Epithelial cell of esophagus (primary cell): ENCODE data around the gene NFIA.
A peak's percentile ranks its signal among the peaks of the same experiment; 100 is the strongest.

Source experiments
- DNase-seq: peaks from one replicate; pipeline ENCODE4 v3.0.0; 2010; ENCODE audit warnings: low read depth
- H3K4me3 ChIP-seq: 2 replicates; pipeline ENCODE4 v1.5.1; 2011; ENCODE audit warnings: mild to moderate bottlenecking, low read length, control low read depth
- CTCF ChIP-seq: IDR thresholded peaks from 2 replicates; pipeline ENCODE4 v1.5.1; 2011; ENCODE audit warnings: low read depth, mild to moderate bottlenecking, low read length, control low read depth, inconsistent platforms; ENCODE audit not compliant: insufficient read depth; ENCODE audit errors: missing control alignments

Gene NFIA

DNA sequence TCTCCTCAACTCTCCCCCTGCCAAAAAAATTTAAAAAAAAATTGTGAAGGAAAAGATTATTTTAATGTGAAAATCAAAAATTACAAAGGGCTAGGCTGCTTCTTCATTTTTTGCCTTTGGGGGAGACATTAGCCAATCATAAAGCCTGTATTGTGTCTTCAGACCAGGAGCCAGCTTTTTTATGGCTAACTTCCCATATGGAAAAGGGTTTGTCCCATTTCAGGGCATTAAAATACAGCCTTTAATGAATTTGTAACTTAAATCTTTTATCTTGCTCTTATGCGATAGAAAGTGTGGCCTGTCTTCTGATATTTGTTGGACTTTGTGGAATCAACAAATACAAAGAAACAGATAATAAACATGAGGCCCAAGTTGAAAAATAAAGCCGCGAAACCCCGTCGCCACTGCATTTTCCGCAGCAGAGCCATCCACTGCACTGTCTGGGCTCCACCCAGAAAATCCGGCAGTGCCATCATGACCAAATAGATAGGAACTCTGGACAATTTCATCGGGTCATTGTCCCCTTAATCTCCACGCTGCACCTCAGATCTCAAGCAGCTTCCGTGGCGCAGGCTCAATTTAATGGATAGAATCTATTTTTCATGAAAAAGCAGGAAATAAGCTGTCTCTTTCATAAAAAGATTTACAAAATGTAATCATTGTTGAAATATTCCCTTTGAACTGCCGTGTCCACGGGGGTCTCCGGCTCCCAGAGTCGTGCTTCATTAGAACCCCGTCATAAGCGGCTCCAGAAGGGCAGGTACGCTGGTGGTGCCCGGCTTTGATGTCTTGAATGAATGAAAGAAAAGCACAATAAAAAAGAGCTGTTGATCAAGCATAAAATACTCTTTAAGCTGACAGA lies 365.0 kb downstream of the NFIA start:
- TF ChIP-seq CTCF = no peak
- H3K4me3 ChIP-seq = no peak overlapping the region
- DNase-seq = no peak

- TF ChIP-seq CTCF = no peak
Measured at GRCh38 chr1:61447968-61448430, 365.6 kb downstream of the NFIA start.

DNA sequence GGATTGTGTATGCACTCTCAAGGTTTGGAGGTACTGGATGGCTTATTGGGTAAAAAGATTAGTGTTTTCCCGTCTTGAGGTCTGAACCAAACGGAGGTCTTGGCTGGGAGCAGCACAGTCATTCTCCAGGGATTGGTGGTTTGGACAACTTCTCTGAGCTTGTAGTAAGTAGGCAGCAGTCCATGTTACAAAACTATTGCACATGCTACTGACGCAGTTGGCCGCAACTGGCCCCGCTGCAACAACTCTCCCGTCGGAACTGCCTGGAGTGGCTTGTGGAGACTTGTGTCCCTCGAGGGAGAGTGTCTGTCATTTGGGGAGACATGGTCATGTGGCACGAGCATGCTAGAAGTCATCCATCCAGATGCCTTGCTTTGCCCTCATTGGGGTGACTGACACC lies 366.6 kb downstream of the NFIA start:
- DNase-seq = peak; percentile 87
- TF ChIP-seq CTCF = no peak

More at GRCh38 chr1:61447968-61448430, 365.6 kb downstream of the NFIA start:
- no peak overlapping the region for H3K4me3 ChIP-seq
- no peak for DNase-seq

GRCh38 chr1:61449410-61449809 lies 367.0 kb downstream of the NFIA start:
- no peak for DNase-seq
- TF ChIP-seq CTCF = no peak
- H3K4me3 ChIP-seq = no peak overlapping the region

More for the DNA sequence above, 366.6 kb downstream of the NFIA start:
- no peak overlapping the region for H3K4me3 ChIP-seq

DNA sequence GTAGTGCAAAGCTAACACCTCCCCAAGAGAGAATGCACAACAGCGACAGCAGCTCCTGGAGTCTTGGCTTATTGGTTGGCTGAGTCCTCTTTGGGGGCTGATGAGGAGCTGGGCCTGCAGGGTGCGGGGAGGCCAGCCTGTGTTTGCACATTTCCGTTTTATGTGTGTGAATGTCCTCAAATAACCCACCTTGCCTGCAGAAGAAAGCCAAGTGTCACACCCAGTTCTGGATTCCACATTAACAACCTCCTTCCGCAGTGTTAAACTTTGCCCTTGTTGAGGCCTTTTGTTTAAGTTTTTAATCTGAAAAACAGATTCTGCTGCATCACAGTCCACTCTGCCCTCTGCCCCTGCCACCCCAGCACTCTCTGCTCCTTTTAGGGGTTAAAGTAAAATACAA lies 368.1 kb downstream of the NFIA start:
- DNase-seq = no peak
- no peak overlapping the region for H3K4me3 ChIP-seq
- TF ChIP-seq CTCF = no peak

DNA sequence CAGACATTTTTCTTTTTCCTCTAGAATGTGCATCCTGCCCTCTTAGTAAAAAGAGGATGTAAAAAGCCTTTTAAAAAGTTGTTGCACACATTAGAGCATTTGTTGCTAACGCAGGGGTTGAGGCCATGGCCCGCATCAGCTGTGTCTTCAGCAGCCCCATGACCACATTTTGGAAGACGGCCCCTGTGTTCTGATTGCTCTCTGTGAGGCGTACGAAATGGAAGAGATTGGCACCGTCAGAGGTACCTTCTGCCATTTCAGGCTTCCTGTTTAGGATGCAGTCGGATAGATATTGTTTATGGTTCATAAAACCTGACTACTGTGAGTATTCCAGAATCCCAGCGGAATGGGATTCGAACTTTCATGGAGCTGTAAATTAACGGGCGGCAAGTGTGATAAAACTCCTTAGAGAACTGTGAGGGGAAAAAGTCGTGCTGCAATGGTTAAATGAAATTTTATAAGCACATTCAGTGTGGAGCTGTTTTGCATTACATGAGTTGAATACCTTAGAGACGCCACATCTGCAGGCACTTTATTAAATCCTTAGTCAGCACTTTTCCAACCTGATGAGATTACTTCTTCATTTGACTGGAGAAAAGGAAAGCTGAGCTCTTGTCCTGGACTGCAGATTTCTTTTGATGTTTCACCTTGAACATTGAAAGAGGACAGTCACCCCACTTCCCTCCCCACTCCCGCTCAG lies 368.7 kb downstream of the NFIA start:
- no peak for DNase-seq
- no peak for TF ChIP-seq CTCF
- H3K4me3 ChIP-seq = no peak overlapping the region
